Posterior vena cava (tissue), 2 donors: Measurements from ENCODE around the gene RBM15. TPM values are rescaled to one million over a fixed set of nuclear protein-coding genes. Genes with fewer than 3 reads are reported as not detected.
A peak's percentile ranks its signal among the peaks of the same experiment; 100 is the strongest.

Experiments used
- DNase-seq: peaks from one replicate; pipeline ENCODE4 v3.0.0-alpha.2; 2020; ENCODE audit warnings: low spot score
- intact Hi-C, 2 donors: fragments of 100-400 bp; cut with DNase I; formaldehyde crosslinking; loops; one replicate each; pipeline versions ENCODE4 v1.14.1 to v1.14.2; 2022 to 2023
- total RNA-seq, 2 donors: library from RNA; stranded (reverse); fragmentation: NEBNext Ultra II Directional; extraction: Animal tissue kit (Norgen Biotek cat#: 25700); gene quantifications; one replicate each; pipeline ENCODE4 v1.2.1, GENCODE V29; 2021
- donor health status: DM: yes; HTN: yes; CAD: no.
- donor health status: DM: yes; HTN: yes; CAD: no.

RBM15 gene
- total RNA-seq, 2 donors from 2014 or later = 14.8 to 15.9 TPM

- intact Hi-C loops = loop anchor here (10.0 kb wide), 1 partner anchor 135 kb away; the partner anchor contains the start of gene PROK1 (in 2 of the 2)
- no peak for DNase-seq
Observed at GRCh38 chr1:110319332-110320167, 19.6 kb upstream of the RBM15 start.

GRCh38 chr1:110320168-110320518 is 19.0 kb upstream of the RBM15 start:
- intact Hi-C loops = no loop called here
- DNase-seq = no peak

GRCh38 chr1:110321045-110321444 is 18.1 kb upstream of the RBM15 start:
- intact Hi-C loops = no loop called here

DNA sequence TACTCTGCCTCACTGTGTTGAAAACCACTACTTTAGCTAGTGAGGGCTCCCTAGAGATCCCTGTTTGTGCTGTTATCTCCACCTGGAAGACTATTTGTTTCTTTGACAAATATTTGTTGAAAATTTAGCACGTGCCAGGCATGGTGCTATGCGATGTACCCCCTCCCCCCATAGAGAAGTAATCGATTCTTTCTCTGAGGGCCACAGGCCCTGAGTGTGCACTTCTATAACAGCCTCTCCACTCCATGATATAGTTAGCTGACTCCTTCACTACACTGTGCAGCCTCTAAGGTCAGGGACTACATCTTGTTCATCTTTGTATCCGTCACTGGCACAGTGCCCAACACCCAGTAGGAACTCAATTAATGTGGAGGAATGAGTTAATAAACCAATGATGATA is 17.3 kb upstream of the RBM15 start:
- intact Hi-C loops = no loop called here
- no peak for DNase-seq

More at GRCh38 chr1:110321045-110321444, 18.1 kb upstream of the RBM15 start:
- DNase-seq = no peak

- intact Hi-C loops = no loop called here
- DNase-seq = no peak
Observed at GRCh38 chr1:110324667-110325066, 14.5 kb upstream of the RBM15 start.

DNA sequence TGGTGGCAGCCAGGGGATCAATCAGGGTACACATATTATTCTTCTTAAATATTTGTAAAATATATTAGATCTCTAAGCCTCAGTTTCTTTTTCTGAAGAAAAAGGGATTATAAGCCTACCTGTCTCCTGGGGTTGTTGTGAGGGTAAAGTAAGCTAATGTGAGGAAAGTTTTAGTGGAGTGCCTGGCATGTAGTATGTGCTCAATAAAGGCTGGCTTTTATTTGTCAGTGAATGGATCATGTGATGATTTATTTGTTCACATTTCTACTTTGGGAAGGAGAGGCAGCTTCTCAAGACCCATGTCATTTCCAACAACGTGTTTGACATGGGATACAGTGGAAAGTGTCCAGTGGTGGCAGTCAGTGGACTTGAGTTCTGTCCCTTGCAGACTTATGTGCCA is 12.4 kb upstream of the RBM15 start:
- intact Hi-C loops = no loop called here
- no peak for DNase-seq

DNA sequence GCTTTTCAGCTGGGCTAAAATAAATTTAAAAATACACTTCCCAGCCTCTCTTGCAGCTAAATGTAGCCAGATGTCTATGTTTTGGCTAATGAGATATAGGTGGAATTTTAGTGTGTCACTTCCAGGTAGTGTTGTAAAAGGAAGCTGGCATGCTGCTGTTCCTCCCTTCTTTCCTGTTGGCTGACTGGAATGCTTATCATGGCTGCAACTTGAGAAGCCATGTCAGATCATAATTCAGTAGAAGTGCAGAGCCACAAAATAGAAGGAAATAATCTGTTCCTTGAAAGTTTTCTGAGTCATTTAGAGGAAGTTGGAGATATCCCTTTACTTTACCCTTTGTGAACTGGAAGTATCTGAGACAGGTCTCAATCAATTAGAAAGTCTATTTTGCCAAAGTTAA is 10.9 kb upstream of the RBM15 start:
- DNase-seq = no peak
- intact Hi-C loops = no loop called here

DNA sequence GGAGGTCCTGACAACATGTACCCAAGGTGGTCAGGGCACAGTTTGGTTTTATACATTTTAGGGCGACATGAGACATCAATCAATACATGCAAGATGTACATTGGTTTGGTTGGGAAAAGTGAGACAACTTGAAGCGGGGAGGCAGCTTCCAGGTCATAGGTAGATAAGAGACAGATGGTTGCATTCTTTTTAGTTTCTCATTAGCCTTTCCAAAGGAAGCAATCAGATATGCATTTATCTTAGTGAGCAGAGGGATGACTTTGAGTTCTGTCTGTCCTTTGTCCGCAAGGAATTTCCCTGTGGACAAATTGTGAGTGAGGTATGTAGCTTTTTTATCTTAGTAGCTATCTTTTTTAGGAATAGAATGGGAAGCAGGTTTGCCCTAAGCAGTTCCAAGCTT is 10.5 kb upstream of the RBM15 start:
- intact Hi-C loops = no loop called here

GRCh38 chr1:110335265-110335664 is 3.9 kb upstream of the RBM15 start:
- no peak for DNase-seq
- intact Hi-C loops = no loop called here

More for the DNA sequence above, 10.5 kb upstream of the RBM15 start:
- DNase-seq = no peak

DNA sequence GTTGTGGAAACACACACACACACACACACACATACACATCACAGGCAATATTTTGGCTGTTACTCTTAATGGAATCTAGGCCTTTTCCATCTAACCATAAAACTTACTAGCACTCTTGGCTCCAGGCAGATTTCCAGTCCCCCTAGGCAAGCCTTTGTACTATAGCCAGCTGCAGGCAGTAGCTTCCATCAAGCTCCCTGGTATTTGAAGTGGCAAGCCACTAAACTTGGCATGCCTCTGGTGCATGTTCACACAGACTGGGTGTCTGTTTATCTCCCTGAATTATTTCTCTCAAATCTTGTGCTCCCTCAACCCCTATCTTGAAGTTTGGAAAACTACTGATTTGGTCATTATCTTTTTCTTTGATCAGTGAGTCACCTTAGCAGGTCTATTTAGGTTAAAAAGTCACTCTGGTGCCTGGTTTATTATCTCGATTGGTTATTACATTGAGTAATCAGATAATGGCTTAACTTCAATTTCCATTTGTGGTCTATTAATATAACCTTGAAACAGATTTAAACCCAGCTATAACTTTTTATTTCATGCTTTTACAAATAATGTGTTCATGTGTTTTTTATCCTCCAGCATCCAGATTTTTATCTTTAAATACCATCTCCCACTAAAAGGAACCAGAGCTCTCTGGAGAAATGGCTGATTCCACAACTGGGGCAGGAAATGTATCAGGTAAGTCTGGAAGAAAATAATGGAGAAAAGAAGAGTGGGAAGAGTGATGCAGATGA is 2.7 kb upstream of the RBM15 start:
- DNase-seq = no peak
- intact Hi-C loops = no loop called here

DNA sequence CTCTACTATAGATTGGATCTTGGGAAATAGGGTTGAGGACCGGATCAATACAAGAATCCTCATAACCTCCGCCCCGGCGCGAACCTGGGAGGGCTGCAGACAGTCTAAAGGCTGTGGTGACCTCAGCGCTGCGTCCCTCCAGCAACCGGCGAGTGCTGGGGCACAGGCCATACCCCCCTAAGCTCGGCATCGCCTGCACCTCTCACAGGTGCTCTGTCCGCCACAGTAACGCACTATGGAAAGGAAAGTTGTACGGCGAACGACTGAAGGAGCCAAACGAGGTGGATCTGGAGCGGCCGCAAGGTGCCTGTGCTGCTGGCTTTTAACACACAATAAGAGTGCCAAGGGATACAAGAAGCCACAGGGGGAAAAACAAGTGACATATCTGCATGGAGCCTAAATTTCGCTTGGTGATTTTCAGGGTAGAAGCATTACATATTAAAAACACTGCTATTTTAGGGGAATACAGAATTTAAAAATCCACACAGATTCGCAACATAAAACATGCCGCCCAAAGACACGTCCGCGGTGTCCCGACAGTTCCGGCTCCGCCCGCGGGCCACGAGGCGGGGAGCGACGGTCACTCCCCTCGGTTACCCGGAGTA is 1.4 kb upstream of the RBM15 start:
- intact Hi-C loops = no loop called here
- peak; percentile 87 for DNase-seq

- DNase-seq = peak; percentile 98
- intact Hi-C loops = no loop called here
Observed at GRCh38 chr1:110338309-110338885, 780 bp upstream of the RBM15 start.

GRCh38 chr1:110339407-110340206 is 430 bp downstream of the RBM15 start:
- intact Hi-C loops = no loop called here
- DNase-seq = no peak

DNA sequence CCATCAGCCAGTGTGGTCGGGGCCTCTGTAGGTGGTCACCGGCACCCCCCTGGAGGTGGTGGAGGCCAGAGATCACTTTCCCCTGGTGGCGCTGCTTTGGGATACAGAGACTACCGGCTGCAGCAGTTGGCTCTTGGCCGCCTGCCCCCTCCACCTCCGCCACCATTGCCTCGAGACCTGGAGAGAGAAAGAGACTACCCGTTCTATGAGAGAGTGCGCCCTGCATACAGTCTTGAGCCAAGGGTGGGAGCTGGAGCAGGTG is 961 bp downstream of the RBM15 start:
- intact Hi-C loops = no loop called here
- no peak for DNase-seq

DNA sequence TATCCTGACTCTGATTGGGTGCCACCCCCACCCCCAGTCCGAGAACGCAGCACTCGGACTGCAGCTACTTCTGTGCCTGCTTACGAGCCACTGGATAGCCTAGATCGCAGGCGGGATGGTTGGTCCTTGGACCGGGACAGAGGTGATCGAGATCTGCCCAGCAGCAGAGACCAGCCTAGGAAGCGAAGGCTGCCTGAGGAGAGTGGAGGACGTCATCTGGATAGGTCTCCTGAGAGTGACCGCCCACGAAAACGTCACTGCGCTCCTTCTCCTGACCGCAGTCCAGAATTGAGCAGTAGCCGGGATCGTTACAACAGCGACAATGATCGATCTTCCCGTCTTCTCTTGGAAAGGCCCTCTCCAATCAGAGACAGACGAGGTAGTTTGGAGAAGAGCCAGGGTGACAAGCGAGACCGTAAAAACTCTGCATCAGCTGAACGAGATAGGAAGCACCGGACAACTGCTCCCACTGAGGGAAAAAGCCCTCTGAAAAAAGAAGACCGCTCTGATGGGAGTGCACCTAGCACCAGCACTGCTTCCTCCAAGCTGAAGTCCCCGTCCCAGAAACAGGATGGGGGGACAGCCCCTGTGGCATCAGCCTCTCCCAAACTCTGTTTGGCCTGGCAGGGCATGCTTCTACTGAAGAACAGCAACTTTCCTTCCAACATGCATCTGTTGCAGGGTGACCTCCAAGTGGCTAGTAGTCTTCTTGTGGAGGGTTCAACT is 2.1 kb downstream of the RBM15 start:
- intact Hi-C loops = no loop called here

GRCh38 chr1:110341872-110342331 is 2.7 kb downstream of the RBM15 start:
- intact Hi-C loops = no loop called here
- no peak for DNase-seq

More for the DNA sequence above, 2.1 kb downstream of the RBM15 start:
- DNase-seq = no peak

DNA sequence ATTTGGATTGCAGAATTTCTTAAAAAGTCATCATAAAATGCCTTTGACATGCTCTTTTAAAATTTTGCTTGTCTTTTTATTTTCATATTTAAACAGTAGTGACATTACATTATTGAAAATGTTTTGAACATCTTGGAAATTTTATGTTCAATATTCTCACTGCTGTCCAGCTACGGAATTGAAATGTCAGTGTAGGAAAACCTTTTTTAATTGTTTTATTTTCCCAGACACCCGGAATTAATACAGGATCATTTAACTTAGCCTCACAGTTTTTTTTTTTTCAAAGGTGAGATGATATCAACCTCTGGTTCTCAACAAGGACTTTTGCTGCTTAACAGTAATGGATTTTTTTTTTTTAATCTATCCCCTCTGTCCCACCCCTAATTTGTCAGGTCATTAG is 4.1 kb downstream of the RBM15 start:
- DNase-seq = no peak
- intact Hi-C loops = no loop called here

DNA sequence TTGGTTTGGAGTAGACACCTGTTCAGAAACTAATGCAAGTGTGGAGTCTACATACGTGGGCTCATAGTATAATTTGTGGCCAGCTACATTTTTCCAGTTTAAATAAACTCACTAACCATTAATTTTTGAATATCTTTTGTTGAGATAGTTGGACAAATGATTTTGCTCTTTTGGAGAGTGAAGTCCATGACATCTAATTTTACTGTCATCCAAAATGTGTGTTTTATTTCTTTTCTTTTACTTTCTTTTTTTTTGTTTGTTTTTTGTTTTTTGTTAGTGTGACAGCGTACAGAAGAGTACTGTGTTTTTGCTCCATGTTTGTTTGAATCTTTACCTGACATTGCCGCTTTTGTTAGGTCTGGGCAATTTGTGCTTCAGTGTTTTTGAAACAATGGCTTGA is 5.0 kb downstream of the RBM15 start:
- intact Hi-C loops = no loop called here
- no peak for DNase-seq

GRCh38 chr1:110345480-110345879 is 6.3 kb downstream of the RBM15 start:
- DNase-seq = no peak
- intact Hi-C loops = no loop called here
